Uterus (tissue), 4 donors: ENCODE data around the gene SNRPF. TPM values are rescaled to one million over a fixed set of nuclear protein-coding genes. Genes with fewer than 3 reads are reported as not detected.

Source experiments
- DNase-seq, 2 donors: peaks; one replicate each; pipeline ENCODE4 v3.0.0-alpha.2; 2019 to 2020
- H3K27ac ChIP-seq, 2 donors: fragments of 200-600 bp; sonication (generic); 1 replicate in 1 of 2; 2 replicates in 1 of 2; pipeline ENCODE4 v1.5.1; 2016 to 2018
- H3K27me3 ChIP-seq, 2 donors: fragments of 200-600 bp; sonication (generic); one replicate each; pipeline ENCODE4 v1.5.1; 2018 to 2019; ENCODE audit warnings: control low read depth in 1 of 2
- H3K36me3 ChIP-seq, 2 donors: fragments of 200-600 bp; sonication (generic); one replicate each; pipeline ENCODE4 v1.5.1; 2019; ENCODE audit warnings: control low read depth in 1 of 2
- H3K4me1 ChIP-seq, 2 donors: fragments of 200-600 bp; sonication (generic); one replicate each; pipeline ENCODE4 v1.5.1; 2018 to 2019; ENCODE audit warnings: control low read depth in 1 of 2
- H3K4me3 ChIP-seq, 2 donors: fragments of 200-600 bp; sonication (generic); 1 replicate in 1 of 2; 2 replicates in 1 of 2; pipeline ENCODE4 v1.5.1; 2018 to 2019; ENCODE audit warnings: mild to moderate bottlenecking in 1 of 2
- H3K9me3 ChIP-seq, 2 donors: fragments of 200-600 bp; sonication (generic); one replicate each; pipeline ENCODE4 v1.5.1; 2019; ENCODE audit warnings: control low read depth in 1 of 2
- CTCF ChIP-seq, 4 experiments: fragments of 200-600 bp in 2 of 4; fragments of 450-650 bp in 2 of 4; sonication (generic) in 2 of 4; IDR thresholded peaks; one replicate each; pipeline ENCODE4 v1.5.1; 2016 to 2019; ENCODE audit warnings: antibody characterized with exemption in 4 of 4, mild to moderate bottlenecking in 2 of 4, moderate library complexity in 1 of 4
- POLR2A ChIP-seq, 2 donors: fragments of 450-650 bp; IDR thresholded peaks; one replicate each; pipeline ENCODE4 v1.6.1; 2016; ENCODE audit warnings: antibody characterized with exemption in 2 of 2, mild to moderate bottlenecking in 1 of 2, moderate library complexity in 1 of 2
- intact Hi-C: fragments of 100-400 bp; cut with DNase I; formaldehyde crosslinking; loops from one replicate; pipeline ENCODE4 v1.15.1; 2023; ENCODE audit warnings: low total_unique reads
- total RNA-seq, 4 donors: library from RNA; depleted of rRNA in 3 of 4; stranded (reverse); fragments of >200 nt in 3 of 4; gene quantifications; one replicate each; pipeline versions ENCODE4 v1.1.0 to v1.2.4, GENCODE V29; 2014 to 2023
- donor health status: DM: yes; HTN: yes; CAD: no.

Gene SNRPF
- total RNA-seq, 4 donors from 2014 or later = 0.26 to 23.1 (median 16.1) TPM

GRCh38 chr12:95909871-95910270 is 51.1 kb downstream of the SNRPF start:
- Histone ChIP-seq H3K27ac (no peak overlapping the region), H3K4me1 (no peaks in the 10 kb centered on the region), H3K27me3 (no peaks in the 10 kb centered on the region), H3K4me3 (no peak overlapping the region), H3K9me3 (no peaks in the 10 kb centered on the region), H3K36me3 (no peaks in the 10 kb centered on the region)
- intact Hi-C loops = no loop called here
- DNase-seq = no peak
- TF ChIP-seq CTCF (IDR thresholded peaks at IDR 0.05) (no peak), POLR2A (IDR thresholded peaks at IDR 0.05) (no peak)

Other genes with a start within 250 kb of the SNRPF start
- 10 to 100 TPM; 16.6 to 86.8 (median 28.2) TPM for gene NTN4, start 68.2 kb upstream of the SNRPF start, total RNA-seq
- gene CCDC38, start 83.7 kb downstream of the SNRPF start, total RNA-seq = under 1 TPM in 1 of 4 donors, not detected in 3; 0.49 TPM
- gene AMDHD1, start 84.4 kb downstream of the SNRPF start, total RNA-seq = 1 to 10 TPM in 2 of 4 donors, under 1 TPM in 1, not detected in 1; 0.26 to 1.8 (median 1.1) TPM
- gene HAL, start 137.4 kb downstream of the SNRPF start, total RNA-seq = 1 to 10 TPM in 1 of 4 donors, under 1 TPM in 1, not detected in 2; 0.29 to 1.1 TPM
- gene LTA4H, start 176.6 kb downstream of the SNRPF start, total RNA-seq = 100 to 1,000 TPM in 1 of 4 donors, 10 to 100 TPM in 3; 52.9 to 121 (median 70.9) TPM